ENCODE results near the gene NCAM2.

DNA sequence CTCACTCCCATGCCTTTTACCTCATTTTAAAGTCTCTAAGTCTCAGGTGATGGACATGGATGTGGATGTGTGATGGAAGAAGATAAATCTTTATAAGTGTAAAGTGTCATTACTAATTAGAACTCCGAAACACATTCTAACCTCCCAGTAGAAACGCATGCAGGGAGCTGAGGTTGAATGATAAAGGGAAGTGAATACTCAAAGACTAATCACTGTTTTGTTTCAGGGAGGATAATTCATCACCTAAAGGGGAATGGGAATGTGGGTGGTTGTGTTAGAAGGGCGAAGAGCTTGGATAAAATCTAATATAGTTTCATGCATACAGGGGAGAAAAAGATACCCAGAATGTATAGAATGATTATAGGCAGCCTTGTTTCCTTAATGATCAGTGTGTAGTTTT lies 12.5 kb downstream of the NCAM2 start:
- TF ChIP-seq, protein P1, sequence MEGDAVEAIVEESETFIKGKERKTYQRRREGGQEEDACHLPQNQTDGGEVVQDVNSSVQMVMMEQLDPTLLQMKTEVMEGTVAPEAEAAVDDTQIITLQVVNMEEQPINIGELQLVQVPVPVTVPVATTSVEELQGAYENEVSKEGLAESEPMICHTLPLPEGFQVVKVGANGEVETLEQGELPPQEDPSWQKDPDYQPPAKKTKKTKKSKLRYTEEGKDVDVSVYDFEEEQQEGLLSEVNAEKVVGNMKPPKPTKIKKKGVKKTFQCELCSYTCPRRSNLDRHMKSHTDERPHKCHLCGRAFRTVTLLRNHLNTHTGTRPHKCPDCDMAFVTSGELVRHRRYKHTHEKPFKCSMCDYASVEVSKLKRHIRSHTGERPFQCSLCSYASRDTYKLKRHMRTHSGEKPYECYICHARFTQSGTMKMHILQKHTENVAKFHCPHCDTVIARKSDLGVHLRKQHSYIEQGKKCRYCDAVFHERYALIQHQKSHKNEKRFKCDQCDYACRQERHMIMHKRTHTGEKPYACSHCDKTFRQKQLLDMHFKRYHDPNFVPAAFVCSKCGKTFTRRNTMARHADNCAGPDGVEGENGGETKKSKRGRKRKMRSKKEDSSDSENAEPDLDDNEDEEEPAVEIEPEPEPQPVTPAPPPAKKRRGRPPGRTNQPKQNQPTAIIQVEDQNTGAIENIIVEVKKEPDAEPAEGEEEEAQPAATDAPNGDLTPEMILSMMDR (IDR thresholded peaks at IDR 0.05), result no peak
- TF ChIP-seq POLR2AphosphoS5 (IDR thresholded peaks at IDR 0.05) (no peak), EP300 (IDR thresholded peaks at IDR 0.05) (no peak), POLR2A (IDR thresholded peaks at IDR 0.05) (no peak)
